Testis (tissue), 3 donors: Measurements from ENCODE around the gene SIAH2. TPM values are rescaled to one million over a fixed set of nuclear protein-coding genes. Genes with fewer than 3 reads are reported as not detected.
"Not testable (repeated sequence)": the region's sequence is repeated elsewhere in the genome, so short reads cannot be mapped to it uniquely, and the experiment has no call there.

Experiments
- DNase-seq: peaks from one replicate; pipeline ENCODE4 v3.0.0-alpha.2; 2019
- H3K27ac ChIP-seq, 2 donors: fragments of 200-600 bp; sonication (generic); one replicate each; pipeline ENCODE4 v1.5.1; 2019
- H3K27me3 ChIP-seq: fragments of 200-600 bp; sonication (generic); one replicate; pipeline ENCODE4 v1.5.1; 2019
- H3K36me3 ChIP-seq: fragments of 200-600 bp; sonication (generic); one replicate; pipeline ENCODE4 v1.5.1; 2017; ENCODE audit warnings: low read depth; ENCODE audit errors: missing control alignments
- H3K4me1 ChIP-seq: fragments of 200-600 bp; sonication (generic); one replicate; pipeline ENCODE4 v1.5.1; 2019
- H3K4me3 ChIP-seq, 2 donors: fragments of 200-600 bp; sonication (generic); one replicate each; pipeline ENCODE4 v1.5.1; 2017 to 2019
- H3K9me3 ChIP-seq: fragments of 200-600 bp; sonication (generic); one replicate; pipeline ENCODE4 v1.5.1; 2017
- CTCF ChIP-seq, 3 experiments: fragments of 450-650 bp in 2 of 3; fragments of 200-600 bp in 1 of 3; sonication (generic) in 1 of 3; IDR thresholded peaks; one replicate each; pipeline ENCODE4 v1.5.1; 2016 to 2019; ENCODE audit warnings: antibody characterized with exemption in 3 of 3, mild to moderate bottlenecking in 2 of 3, moderate library complexity in 1 of 3
- POLR2A ChIP-seq: fragments of 450-650 bp; IDR thresholded peaks from one replicate; pipeline ENCODE4 v1.6.1; 2017; ENCODE audit warnings: antibody characterized with exemption, mild to moderate bottlenecking, moderate library complexity
- WGBS, 2 donors: methylation state at CpG; one replicate each; pipeline ENCODE4 v1.1.5; 2018; 5-methylcytosine and 5-hydroxymethylcytosine counted together
- intact Hi-C: fragments of 100-400 bp; cut with DNase I; formaldehyde crosslinking; loops from one replicate; pipeline ENCODE4 v1.15.1; 2023; ENCODE audit warnings: low total_unique reads
- polyA plus RNA-seq: library from polyadenylated mRNA; stranded (reverse); fragments of 350-450 nt; fragmentation: Illumina TruSeq; extraction: RNeasy Lipid Tissue Mini Kit (QIAGEN cat#74804); gene quantifications from one replicate; pipeline ENCODE4 v1.2.3, GENCODE V29; 2014; ENCODE audit warnings: low read depth, low replicate concordance; ENCODE audit not compliant: insufficient read depth
- total RNA-seq, 2 donors: library from RNA; depleted of rRNA; stranded (reverse); fragments of >200 nt; gene quantifications; one replicate each; pipeline ENCODE4 v1.2.3, GENCODE V29; 2016

SIAH2 gene
- total and polyA plus RNA-seq, 3 donors from 2014 or later, result 17.5 to 46.1 (median 37.5) TPM

- H3K4me3 ChIP-seq, result no peak overlapping the region
- no peaks in the 10 kb centered on the region for H3K27me3 ChIP-seq
- H3K4me1 ChIP-seq, result no peaks in the 10 kb centered on the region
- DNase-seq, result no peak
- H3K27ac ChIP-seq, result no peak overlapping the region
- TF ChIP-seq CTCF (IDR thresholded peaks at IDR 0.05) (no peak), POLR2A (no peak)
- H3K36me3 ChIP-seq, result no peaks in the 10 kb centered on the region
- no peaks in the 10 kb centered on the region for H3K9me3 ChIP-seq
- 84 to 86% methylated on average over 2 of the region's 2 CpGs for WGBS, 2 donors
- intact Hi-C loops, result no loop called here
Observed at GRCh38 chr3:150805354-150805753, 42.4 kb upstream of the SIAH2 start.

- Histone ChIP-seq H3K4me3 (no peak overlapping the region), H3K9me3 (no peaks in the 10 kb centered on the region), H3K27ac (no peak overlapping the region), H3K36me3 (no peaks in the 10 kb centered on the region), H3K4me1 (peaks cover 1% of the 10 kb centered on the region), H3K27me3 (no peaks in the 10 kb centered on the region)
- intact Hi-C loops, result no loop called here
- TF ChIP-seq CTCF (IDR thresholded peaks at IDR 0.05) (no peak), POLR2A (no peak)
- WGBS, 2 donors, result 80 to 81% methylated on average over 9 of the region's 9 CpGs
- no peak for DNase-seq
Observed at GRCh38 chr3:150803440-150803985, 40.5 kb upstream of the SIAH2 start.

- intact Hi-C loops, result no loop called here
- TF ChIP-seq CTCF (IDR thresholded peaks at IDR 0.05), result no peak
- TF ChIP-seq POLR2A, result no peak
- DNase-seq, result no peak
- Histone ChIP-seq H3K4me1 (peaks cover 4% of the 10 kb centered on the region), H3K27ac (no peak overlapping the region), H3K27me3 (no peaks in the 10 kb centered on the region), H3K4me3 (no peak overlapping the region), H3K36me3 (no peaks in the 10 kb centered on the region), H3K9me3 (no peaks in the 10 kb centered on the region)
- WGBS, 2 donors, result 84 to 92% methylated on average over 2 of the region's 2 CpGs
Observed at GRCh38 chr3:150800722-150801121, 37.8 kb upstream of the SIAH2 start.

GRCh38 chr3:150798122-150798618 is 35.2 kb upstream of the SIAH2 start:
- intact Hi-C loops, result loop anchor here (10.0 kb wide), 1 partner anchor 357 kb away; no protein-coding TSS in a partner anchor
- H3K27me3 ChIP-seq, result no peaks in the 10 kb centered on the region
- H3K4me1 ChIP-seq, result peaks cover 4% of the 10 kb centered on the region
- WGBS, 2 donors, result 29 to 33% methylated on average over 4 of the region's 4 CpGs
- peak; percentile 30 for DNase-seq
- no peaks in the 10 kb centered on the region for H3K36me3 ChIP-seq
- TF ChIP-seq CTCF (IDR thresholded peaks at IDR 0.05) (no peak), POLR2A (no peak)
- no peak overlapping the region for H3K4me3 ChIP-seq
- no peaks in the 10 kb centered on the region for H3K9me3 ChIP-seq
- H3K27ac ChIP-seq, result no peak overlapping the region

GRCh38 chr3:150797155-150797554 is 34.2 kb upstream of the SIAH2 start:
- WGBS, 2 donors, result 95 to 96% methylated on average over 2 of the region's 2 CpGs
- no peak overlapping the region for H3K4me3 ChIP-seq
- TF ChIP-seq CTCF (IDR thresholded peaks at IDR 0.05) (no peak), POLR2A (no peak)
- no peak for DNase-seq
- no peaks in the 10 kb centered on the region for H3K36me3 ChIP-seq
- H3K9me3 ChIP-seq, result no peaks in the 10 kb centered on the region
- H3K27me3 ChIP-seq, result no peaks in the 10 kb centered on the region
- H3K4me1 ChIP-seq, result peaks cover 4% of the 10 kb centered on the region
- no peak overlapping the region for H3K27ac ChIP-seq
- intact Hi-C loops, result loop anchor here (10.0 kb wide), 1 partner anchor 358 kb away; no protein-coding TSS in a partner anchor

GRCh38 chr3:150796527-150796926 is 33.6 kb upstream of the SIAH2 start:
- intact Hi-C loops, result loop anchor here (10.0 kb wide), 1 partner anchor 358 kb away; no protein-coding TSS in a partner anchor
- 88 to 91% methylated on average over 2 of the region's 2 CpGs for WGBS, 2 donors
- not testable (repeated sequence) for H3K9me3 ChIP-seq

More at GRCh38 chr3:150796527-150796926, 33.6 kb upstream of the SIAH2 start:
- not testable (repeated sequence) for DNase-seq, H3K4me1 ChIP-seq, H3K27me3 ChIP-seq, H3K4me3 ChIP-seq, H3K36me3 ChIP-seq, H3K27ac ChIP-seq
